Measurements from ENCODE around the gene NOL9.

DNA sequence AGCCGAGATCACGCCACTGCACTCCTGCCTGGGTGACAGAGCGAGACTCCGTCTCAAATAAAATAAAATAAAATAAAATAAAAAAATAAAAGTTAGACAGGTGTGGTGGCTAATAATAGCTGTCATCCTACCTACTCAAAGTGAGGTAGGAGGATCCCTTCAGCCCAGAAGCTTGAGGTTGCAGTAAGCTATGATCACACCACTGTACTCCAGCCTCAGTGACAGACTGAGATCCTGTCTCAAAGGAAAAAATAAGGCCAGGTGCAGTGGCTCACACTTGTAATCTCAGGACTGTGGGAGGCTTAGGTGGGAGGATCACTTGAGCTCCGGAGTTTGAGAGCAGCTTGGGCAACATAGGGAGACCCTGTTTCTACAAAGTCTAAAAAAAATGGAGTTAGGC, 18.0 kb downstream of the NOL9 start:
- no peak for TF ChIP-seq POLR2A (IDR thresholded peaks at IDR 0.05)
- TF ChIP-seq, protein P1, sequence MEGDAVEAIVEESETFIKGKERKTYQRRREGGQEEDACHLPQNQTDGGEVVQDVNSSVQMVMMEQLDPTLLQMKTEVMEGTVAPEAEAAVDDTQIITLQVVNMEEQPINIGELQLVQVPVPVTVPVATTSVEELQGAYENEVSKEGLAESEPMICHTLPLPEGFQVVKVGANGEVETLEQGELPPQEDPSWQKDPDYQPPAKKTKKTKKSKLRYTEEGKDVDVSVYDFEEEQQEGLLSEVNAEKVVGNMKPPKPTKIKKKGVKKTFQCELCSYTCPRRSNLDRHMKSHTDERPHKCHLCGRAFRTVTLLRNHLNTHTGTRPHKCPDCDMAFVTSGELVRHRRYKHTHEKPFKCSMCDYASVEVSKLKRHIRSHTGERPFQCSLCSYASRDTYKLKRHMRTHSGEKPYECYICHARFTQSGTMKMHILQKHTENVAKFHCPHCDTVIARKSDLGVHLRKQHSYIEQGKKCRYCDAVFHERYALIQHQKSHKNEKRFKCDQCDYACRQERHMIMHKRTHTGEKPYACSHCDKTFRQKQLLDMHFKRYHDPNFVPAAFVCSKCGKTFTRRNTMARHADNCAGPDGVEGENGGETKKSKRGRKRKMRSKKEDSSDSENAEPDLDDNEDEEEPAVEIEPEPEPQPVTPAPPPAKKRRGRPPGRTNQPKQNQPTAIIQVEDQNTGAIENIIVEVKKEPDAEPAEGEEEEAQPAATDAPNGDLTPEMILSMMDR (IDR thresholded peaks at IDR 0.05), result no peak
